ENCODE data around the gene EMSY.
"Not testable (repeated sequence)": the region's sequence is repeated elsewhere in the genome, so short reads cannot be mapped to it uniquely, and the experiment has no call there.

EMSY gene

GRCh38 chr11:76592961-76593360 is 148.1 kb downstream of the EMSY start:
- DNase-seq (ENCODE audit: low read depth), result no peak
- TF ChIP-seq, protein P1, sequence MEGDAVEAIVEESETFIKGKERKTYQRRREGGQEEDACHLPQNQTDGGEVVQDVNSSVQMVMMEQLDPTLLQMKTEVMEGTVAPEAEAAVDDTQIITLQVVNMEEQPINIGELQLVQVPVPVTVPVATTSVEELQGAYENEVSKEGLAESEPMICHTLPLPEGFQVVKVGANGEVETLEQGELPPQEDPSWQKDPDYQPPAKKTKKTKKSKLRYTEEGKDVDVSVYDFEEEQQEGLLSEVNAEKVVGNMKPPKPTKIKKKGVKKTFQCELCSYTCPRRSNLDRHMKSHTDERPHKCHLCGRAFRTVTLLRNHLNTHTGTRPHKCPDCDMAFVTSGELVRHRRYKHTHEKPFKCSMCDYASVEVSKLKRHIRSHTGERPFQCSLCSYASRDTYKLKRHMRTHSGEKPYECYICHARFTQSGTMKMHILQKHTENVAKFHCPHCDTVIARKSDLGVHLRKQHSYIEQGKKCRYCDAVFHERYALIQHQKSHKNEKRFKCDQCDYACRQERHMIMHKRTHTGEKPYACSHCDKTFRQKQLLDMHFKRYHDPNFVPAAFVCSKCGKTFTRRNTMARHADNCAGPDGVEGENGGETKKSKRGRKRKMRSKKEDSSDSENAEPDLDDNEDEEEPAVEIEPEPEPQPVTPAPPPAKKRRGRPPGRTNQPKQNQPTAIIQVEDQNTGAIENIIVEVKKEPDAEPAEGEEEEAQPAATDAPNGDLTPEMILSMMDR (IDR thresholded peaks at IDR 0.05; ENCODE audit: low read length, missing control alignments), result no peak
- H3K4me3 ChIP-seq (replicated peaks; ENCODE audit: low read depth, low read length), result no peak overlapping the region

- not testable (repeated sequence) for H3K4me3 ChIP-seq (replicated peaks; ENCODE audit: low read depth, low read length); DNase-seq (ENCODE audit: low read depth)
Observed at GRCh38 chr11:76595091-76595490, 150.3 kb downstream of the EMSY start.

GRCh38 chr11:76596652-76597051 is 151.8 kb downstream of the EMSY start:
- no peak overlapping the region for H3K4me3 ChIP-seq (replicated peaks; ENCODE audit: low read depth, low read length)
- TF ChIP-seq, protein P1 (IDR thresholded peaks at IDR 0.05; ENCODE audit: low read length, missing control alignments), result no peak
- no peak for DNase-seq (ENCODE audit: low read depth)

GRCh38 chr11:76597533-76598425 is 153.0 kb downstream of the EMSY start:
- no peak for DNase-seq (ENCODE audit: low read depth)
- no peak overlapping the region for H3K4me3 ChIP-seq (replicated peaks; ENCODE audit: low read depth, low read length)
- TF ChIP-seq, protein P1 (IDR thresholded peaks at IDR 0.05; ENCODE audit: low read length, missing control alignments), result no peak

DNA sequence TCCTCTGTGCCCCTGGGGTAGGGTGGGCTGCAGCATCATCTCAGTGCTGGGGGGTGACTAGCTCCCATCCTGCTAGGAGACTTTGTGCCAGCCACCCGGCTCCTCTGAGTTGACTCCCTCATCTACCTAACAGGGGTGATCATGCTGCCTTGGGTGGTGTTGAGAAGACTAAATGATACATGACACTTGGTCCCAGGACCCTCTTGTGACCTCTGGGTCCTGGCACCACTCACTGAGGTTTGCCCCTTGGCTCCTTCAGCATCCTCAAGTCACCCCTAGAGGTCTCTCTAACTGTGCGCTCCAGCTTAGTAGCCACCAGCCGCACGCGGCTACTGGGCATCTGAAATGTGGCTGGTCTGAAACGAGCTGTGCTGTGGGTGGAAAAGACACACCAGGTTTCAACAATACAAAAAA is 153.6 kb downstream of the EMSY start:
- TF ChIP-seq, protein P1 (IDR thresholded peaks at IDR 0.05; ENCODE audit: low read length, missing control alignments), result peak; percentile 62
- no peak overlapping the region for H3K4me3 ChIP-seq (replicated peaks; ENCODE audit: low read depth, low read length)
- peak; percentile 68 for DNase-seq (ENCODE audit: low read depth)

- no peak overlapping the region for H3K4me3 ChIP-seq (replicated peaks; ENCODE audit: low read depth, low read length)
- DNase-seq (ENCODE audit: low read depth), result peak; percentile 36
Observed at GRCh38 chr11:76599041-76600013, 154.5 kb downstream of the EMSY start.

More at GRCh38 chr11:76599041-76600013, 154.5 kb downstream of the EMSY start:
- TF ChIP-seq, protein P1 (IDR thresholded peaks at IDR 0.05; ENCODE audit: low read length, missing control alignments), result no peak

Measured in fibroblast of pulmonary artery (primary cell).